ENCODE results near the gene ANKRD23. TPM values are rescaled to one million over a fixed set of nuclear protein-coding genes. Genes with fewer than 3 reads are reported as not detected.
"Not testable (repeated sequence)": the region's sequence is repeated elsewhere in the genome, so short reads cannot be mapped to it uniquely, and the experiment has no call there.

The ANKRD23 gene
- total and polyA plus RNA-seq, 8 donors: 3.0 to 10.5 (median 5.7) TPM

GRCh38 chr2:96809216-96809882, 34.5 kb downstream of the ANKRD23 start:
- DNase-seq: peak in 1 of 4 donors; percentile 49
- no peak for TF ChIP-seq CTCF (IDR thresholded peaks at IDR 0.05)
- no peak overlapping the region for H3K27ac ChIP-seq
- intact Hi-C loops (cut with DNase I): no loop called here
- no peak for ATAC-seq
- H3K36me3 ChIP-seq: peaks cover 0 to 21% of the 10 kb centered on the region in 2 donors
- no peaks in the 10 kb centered on the region for H3K9me3 ChIP-seq
- no peak overlapping the region for H3K4me3 ChIP-seq
- H3K27me3 ChIP-seq: no peaks in the 10 kb centered on the region
- no peaks in the 10 kb centered on the region for H3K4me1 ChIP-seq

- no peak overlapping the region for H3K27ac ChIP-seq
- intact Hi-C loops (cut with DNase I): no loop called here
- ATAC-seq: no peak
- no peaks in the 10 kb centered on the region for H3K4me1 ChIP-seq
- DNase-seq: peak in 1 of 4 donors; percentile 39
- H3K27me3 ChIP-seq: no peaks in the 10 kb centered on the region
- H3K9me3 ChIP-seq: no peaks in the 10 kb centered on the region
- H3K36me3 ChIP-seq: peaks cover 0 to 21% of the 10 kb centered on the region in 2 donors
- H3K4me3 ChIP-seq: no peak overlapping the region
- no peak for TF ChIP-seq CTCF (IDR thresholded peaks at IDR 0.05)
Observed at GRCh38 chr2:96808176-96808837, 35.5 kb downstream of the ANKRD23 start.

GRCh38 chr2:96807127-96807471, 36.7 kb downstream of the ANKRD23 start:
- DNase-seq (peak in 1 of 4 donors; percentile 29), ATAC-seq (no peak)
- H3K27me3 ChIP-seq: no peaks in the 10 kb centered on the region
- intact Hi-C loops (cut with DNase I): no loop called here
- H3K27ac ChIP-seq: peak overlapping the region in 1 of 2 donors; percentile 33
- TF ChIP-seq CTCF (IDR thresholded peaks at IDR 0.05): no peak
- H3K36me3 ChIP-seq: peaks cover 0 to 21% of the 10 kb centered on the region in 2 donors
- H3K4me3 ChIP-seq: no peak overlapping the region
- H3K9me3 ChIP-seq: no peaks in the 10 kb centered on the region
- H3K4me1 ChIP-seq: no peaks in the 10 kb centered on the region

GRCh38 chr2:96806468-96807126, 37.2 kb downstream of the ANKRD23 start:
- Histone ChIP-seq H3K27ac (peak overlapping the region in 1 of 2 donors; percentile 33), H3K9me3 (no peaks in the 10 kb centered on the region), H3K4me3 (no peak overlapping the region), H3K36me3 (peaks cover 0 to 21% of the 10 kb centered on the region in 2 donors), H3K27me3 (no peaks in the 10 kb centered on the region), H3K4me1 (no peaks in the 10 kb centered on the region)
- intact Hi-C loops (cut with DNase I): no loop called here
- ATAC-seq (no peak), DNase-seq (peak in 1 of 4 donors; percentile 63)
- no peak for TF ChIP-seq CTCF (IDR thresholded peaks at IDR 0.05)

GRCh38 chr2:96805946-96806345, 37.9 kb downstream of the ANKRD23 start:
- H3K4me3 ChIP-seq; H3K4me1 ChIP-seq; H3K9me3 ChIP-seq; intact Hi-C loops (cut with DNase I); H3K27me3 ChIP-seq; ATAC-seq; H3K27ac ChIP-seq: not testable (repeated sequence)
- peak in 1 of 4 donors; percentile 10 for DNase-seq
- H3K36me3 ChIP-seq: peaks cover 0 to 21% of the 10 kb centered on the region in 2 donors
